ENCODE measurements around the gene HAPLN2.
A peak's percentile ranks its signal among the peaks of the same experiment; 100 is the strongest.

Gene HAPLN2

DNA sequence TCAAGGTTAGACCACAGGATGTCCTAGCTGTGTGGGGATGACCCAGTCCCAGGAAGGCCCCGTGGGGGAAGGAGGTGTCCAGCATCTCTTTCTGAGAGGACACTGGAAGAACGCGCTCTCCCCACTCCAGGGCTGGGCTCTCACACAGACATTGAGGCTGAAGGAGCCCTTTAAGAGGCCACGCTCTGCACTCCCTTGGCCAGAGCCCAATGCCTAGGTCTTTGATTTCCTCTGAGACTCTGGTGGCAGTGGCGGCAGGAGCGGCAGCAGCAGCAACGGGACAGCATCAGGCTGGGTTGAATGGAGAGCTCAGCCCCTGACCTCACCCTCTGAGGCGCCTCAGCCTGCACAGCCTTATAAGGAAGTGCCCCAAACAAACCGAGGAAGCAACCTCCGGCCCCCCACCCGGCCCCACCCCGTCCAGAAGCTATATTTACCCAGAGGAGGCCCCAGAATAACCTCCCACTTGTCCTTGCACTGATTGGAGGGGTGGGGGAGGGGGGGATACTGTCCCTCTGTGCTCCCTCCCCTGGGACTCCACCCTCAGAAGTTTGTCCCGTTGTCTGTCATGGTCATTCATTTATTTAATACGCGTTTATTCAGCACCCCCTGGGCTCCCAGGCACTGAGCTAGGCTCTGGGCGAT is 45.7 kb downstream of the HAPLN2 start:
- peak; percentile 29 for DNase-seq

DNA sequence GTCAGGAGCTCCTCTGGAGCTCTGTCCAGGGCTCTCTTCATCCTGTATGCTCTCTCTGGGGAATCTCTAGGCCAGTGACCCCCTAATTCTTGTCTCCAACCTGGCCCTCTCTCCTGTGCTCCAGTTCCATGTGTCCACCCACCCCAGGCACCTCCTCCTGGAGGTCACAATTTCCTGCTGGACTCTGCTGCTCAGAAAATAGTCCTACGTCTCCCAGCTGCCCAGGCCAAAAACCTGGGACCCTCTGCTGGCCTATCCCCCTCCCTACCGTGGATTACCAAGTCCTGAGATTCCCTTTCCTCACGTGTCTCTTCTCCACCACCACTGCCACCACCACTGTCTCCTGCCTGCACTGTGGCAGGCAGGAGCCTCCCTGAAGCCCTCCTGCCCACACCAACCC is 46.3 kb downstream of the HAPLN2 start:
- no peak for DNase-seq

DNA sequence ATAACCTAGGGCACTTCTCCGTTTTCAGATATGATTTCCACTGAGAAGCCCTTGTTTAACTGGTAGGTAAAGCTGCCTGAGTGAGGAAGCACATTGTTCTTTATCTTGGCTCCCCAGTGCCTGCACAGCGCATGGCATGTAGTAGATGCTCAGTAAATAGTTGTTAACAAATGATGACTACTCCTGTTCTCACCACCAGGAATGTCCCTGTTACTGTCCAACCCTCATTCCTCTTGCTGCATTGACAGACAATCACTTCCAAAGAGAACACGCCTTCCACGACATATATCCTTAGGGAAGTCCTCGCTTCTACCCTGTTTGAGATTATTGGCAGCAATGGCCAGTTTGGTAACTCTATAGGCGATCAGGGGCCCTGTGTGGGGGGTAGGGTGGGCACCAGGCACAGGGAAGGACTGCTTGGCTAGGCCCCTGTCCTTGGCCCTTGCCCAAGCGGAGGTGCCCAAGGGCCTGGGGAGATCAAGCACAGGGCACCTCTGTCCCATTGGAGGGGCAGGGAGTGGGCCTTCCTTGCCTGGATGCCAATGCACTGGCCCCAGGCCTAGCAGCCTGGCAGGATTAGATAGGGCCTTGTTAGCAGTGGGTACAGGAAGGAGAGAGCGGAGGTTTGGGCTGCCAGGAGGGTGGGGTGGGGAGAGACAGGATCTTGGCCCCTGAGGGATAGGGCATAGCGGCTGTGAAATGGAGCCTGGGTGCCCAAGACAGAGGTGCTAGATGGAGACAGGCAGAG is 47.8 kb downstream of the HAPLN2 start:
- no peak for DNase-seq

DNA sequence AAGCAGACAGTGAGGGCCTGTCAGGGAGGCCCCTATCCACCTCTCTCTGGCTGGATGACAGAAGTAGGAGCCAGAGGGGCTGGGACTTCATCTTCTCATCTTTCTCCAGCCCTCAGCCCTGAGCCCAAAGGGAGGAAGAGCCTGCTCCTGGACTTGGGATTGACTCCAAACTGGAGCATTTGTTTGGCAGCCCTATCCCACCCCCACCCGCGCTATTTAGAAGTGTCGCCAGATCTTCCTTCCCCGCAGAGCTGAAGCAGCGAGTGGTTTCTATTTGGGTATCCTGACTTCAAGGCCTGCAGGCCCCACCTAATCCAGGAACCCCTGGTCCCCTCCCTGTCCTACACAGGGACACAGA is 48.4 kb downstream of the HAPLN2 start:
- no peak for DNase-seq

DNA sequence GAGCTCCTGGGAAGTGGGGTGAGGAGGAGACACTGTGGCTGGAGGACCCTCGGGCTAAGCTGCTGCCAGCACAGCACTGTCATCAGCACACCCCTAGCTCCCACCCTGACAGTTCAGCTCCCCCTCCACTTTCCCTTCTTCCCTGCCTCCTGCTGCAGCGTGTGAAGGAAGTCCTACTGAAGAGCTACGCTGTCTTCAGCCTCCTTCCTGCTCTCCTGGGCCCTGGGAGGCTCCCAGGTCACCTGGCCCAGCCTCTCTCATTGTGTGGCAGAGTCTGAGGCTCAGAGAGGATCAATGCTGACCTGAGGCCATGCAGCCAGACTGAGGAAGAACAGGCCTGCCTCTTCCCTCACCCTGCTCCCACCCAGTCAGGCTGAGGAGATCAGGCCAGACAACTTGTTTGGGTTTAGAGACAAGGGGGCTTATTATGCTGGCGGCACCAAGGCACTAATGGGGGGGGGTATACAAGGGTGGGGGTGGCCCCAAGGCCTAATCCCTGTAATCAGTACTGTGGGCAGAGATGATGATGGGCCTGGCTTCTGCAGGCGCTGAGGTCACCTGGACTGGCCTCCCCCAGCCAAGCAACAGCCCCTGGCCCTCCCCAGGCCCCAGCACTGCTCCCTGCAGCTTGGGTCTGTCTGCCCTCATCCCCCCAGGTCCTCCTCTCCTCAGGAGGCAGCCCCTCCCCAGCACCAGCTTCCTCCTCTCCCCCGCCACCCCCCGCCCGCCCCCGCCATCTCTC is 48.9 kb downstream of the HAPLN2 start:
- no peak for DNase-seq

DNA sequence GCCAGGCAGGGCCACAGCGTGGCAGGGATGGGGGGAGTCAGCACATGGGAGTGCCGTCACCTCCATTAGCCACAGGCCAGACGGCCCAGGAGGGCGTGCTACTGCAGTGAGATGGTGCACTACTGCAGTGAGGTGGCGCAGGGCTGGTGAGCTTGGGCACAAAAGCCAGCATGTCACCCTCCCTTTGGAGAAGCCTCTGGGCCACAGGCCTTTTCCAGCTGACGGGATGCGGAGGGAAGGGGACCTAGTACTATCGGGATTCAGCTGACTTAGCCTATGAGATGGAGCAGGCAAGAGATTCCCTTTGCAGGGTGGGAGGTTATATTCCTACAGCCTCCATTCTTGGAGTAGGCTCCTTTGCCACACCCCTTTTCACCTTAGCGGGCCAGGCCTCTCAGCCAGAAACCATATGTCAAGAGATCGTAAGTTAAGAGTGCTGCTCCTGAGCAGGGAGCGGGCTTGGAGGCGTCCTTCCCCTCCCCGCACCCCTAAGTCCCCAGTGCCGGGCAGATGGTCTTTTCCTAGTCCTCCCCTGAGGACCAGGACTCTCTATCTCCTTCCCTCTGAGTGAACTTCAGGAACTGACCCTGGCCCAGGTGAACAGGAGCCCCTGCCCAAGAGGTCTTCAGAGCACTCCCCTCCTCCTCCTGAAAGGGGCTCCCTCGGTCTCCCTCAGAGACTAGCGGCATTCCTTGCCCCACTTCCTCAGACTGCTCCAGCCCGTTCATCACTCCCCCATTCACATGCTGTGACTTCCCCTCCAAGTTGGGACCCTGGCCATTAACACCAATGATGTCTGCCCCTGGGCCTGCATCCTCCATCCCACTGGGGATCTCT is 49.8 kb downstream of the HAPLN2 start:
- DNase-seq = no peak

DNA sequence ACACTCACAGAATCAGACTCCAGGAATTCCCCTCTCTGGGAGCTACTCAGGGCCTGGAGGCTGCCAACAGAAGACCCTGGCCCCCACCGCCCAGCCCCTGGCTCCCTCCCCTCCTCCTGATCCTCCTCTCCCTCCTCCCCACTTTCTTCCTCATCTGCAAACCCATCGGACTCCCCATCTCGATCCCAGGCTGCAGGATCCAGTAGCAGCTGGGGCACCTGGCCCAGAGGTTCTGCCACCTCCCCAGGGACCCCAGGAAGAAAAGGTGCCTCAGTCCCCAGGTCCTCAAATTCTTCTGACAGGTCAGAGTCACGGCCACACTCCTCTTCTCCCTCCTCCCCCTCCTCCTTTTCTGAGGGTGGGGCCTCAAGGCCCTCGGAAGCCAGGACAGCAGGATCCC is 50.6 kb downstream of the HAPLN2 start:
- no peak for DNase-seq

DNA sequence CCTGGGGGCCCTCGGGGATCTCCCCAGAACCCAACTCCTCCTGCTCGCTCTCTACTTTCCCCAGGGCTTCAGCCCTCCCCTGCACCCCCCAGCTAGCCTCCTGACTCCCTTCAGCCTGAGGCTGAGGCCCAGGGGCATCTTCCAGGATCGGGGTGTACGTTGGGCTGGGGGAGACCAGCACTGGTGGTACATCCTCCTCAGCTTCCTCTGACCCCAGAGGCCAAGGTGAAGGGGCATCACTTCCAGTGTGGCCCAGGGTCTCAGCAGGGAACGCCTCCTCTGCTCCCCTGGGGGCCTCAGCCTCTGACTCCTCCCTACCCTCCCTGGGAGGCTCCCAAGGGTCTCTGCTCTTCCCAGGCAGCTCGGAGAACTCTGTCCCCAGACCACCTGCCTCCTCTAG is 51.1 kb downstream of the HAPLN2 start:
- no peak for DNase-seq

DNA sequence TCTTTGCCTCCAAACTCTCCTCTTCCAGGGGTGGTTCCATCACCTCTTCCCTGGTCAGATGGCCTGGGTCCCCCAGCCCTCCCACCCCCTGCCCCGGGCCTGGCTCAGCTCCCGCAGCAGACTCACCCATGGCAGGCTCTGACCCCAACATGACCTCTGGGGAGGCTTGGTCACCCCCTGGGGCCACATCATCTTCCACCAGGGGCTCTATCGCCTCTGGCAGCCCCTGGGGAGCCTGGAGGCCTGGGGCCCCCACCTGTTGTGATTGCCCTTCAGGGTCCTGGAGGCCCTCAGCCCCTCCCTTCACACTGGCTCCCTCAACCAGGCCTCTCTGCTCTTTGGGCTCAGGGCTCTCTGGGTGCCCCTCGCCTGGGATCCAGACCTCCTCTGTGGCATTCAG is 51.6 kb downstream of the HAPLN2 start:
- no peak for DNase-seq

DNA sequence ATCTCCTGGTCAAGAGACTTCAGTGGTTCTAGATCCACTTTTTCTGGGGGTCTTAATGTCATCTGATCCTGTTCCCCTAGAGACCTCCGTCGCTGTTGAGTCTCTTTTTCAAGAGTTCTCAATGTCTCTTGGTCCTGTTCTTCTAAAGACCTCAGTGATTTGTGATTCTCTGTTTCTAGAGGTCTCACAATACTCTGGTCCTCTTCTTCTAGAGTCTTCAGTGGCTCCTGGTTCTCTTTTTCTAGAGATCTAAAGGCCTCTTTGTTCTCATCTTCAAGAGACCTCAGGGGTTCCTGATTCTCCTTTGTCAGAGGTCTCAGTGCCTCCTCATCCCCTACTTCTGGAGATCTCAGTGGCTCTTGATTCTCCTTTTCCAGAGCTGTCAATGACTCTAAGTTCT is 52.6 kb downstream of the HAPLN2 start:
- DNase-seq = no peak

DNA sequence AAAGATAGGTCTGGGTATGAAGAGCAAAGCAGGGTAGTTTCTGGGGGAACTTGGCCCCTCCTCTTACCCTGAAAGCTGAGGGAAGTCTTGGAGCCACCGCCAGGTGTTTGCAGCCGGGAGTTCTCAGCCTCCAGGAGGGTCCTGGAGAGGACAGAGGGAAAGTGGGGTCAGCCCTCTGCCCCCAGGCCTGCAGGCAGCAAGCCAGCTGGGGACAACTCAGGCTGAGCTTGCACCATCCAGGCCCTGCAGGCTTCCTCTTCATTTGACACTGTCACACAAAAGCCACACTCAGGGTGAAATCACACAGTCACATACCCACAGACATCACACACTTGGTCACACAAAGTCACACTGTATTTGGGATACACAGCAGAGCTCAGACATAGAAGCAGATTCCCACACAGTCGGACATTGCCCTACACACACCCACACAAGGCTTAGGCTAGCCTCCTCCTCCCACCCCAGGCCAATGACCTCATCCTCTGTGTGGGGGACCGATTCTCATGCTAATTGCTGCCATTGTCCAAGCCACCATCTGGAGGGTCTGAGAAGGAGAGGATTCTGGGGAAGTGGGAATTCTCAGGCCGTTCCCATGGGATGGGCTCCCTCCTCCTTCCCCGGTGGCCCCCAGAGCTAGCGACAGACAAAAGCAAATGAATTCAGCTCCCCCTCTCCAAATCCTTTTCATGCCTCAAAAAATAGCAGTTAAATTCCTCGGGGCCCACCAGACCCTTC is 54.3 kb downstream of the HAPLN2 start:
- DNase-seq = no peak
